Measurements from ENCODE around the gene SF3A1. TPM values are rescaled to one million over a fixed set of nuclear protein-coding genes. Genes with fewer than 3 reads are reported as not detected.

SF3A1 gene
- total and polyA plus RNA-seq, 2 donors (not counting 3 experiments of a cell fraction or from before 2014, with no cell fraction given): 60.2 to 187 TPM

GRCh38 chr22:30386608-30386959 is 29.9 kb upstream of the SF3A1 start:
- Histone ChIP-seq H4K20me1 (replicated peaks; ENCODE audit: control insufficient read depth, extremely low read depth, insufficient read depth, low read length) (no peaks in the 10 kb centered on the region), H3K9me3 (replicated peaks; ENCODE audit: control insufficient read depth, insufficient read depth, low read length) (no peaks in the 10 kb centered on the region), H3K27me3 (ENCODE audit: control insufficient read depth in 2 of 2, insufficient read depth in 2 of 2, low read length in 2 of 2) (no peaks in the 10 kb centered on the region), H3K79me2 (ENCODE audit: control insufficient read depth, insufficient read depth, low read length) (no peaks in the 10 kb centered on the region), H3K9me1 (replicated peaks; ENCODE audit: control insufficient read depth, extremely low read depth, insufficient read depth, low read length) (no peaks in the 10 kb centered on the region), H3K4me3 (replicated peaks in 1 of 3; ENCODE audit: insufficient read depth in 1 of 3, low read depth in 1 of 3, low read length in 3 of 3) (peak overlapping the region; percentile 36 to 70 (median 43)), H3K27ac (ENCODE audit: insufficient read depth, low read depth, low read length) (peak overlapping the region; percentile 20), H3K9ac (replicated peaks; ENCODE audit: extremely low read depth, insufficient read depth, low read length) (peak overlapping the region; percentile 20), H3K4me2 (ENCODE audit: insufficient read depth, low read length) (peak overlapping the region; percentile 52), H2AFZ (ENCODE audit: low read depth, low read length) (peak overlapping the region; percentile 68), H3K36me3 (ENCODE audit: control insufficient read depth in 2 of 2, extremely low read depth in 1 of 2, insufficient read depth in 2 of 2, low read length in 2 of 2) (peaks cover 0 to 5% of the 10 kb centered on the region in 2 experiments), H3K4me1 (ENCODE audit: control insufficient read depth, extremely low read depth, insufficient read depth, low read length) (peaks cover 14% of the 10 kb centered on the region)
- TF ChIP-seq POLR2A (IDR thresholded peaks at IDR 0.05; ENCODE audit: low read depth, low read length) (no peak), MYC (IDR thresholded peaks at IDR 0.05; ENCODE audit: low read depth, low read length) (no peak), MAX (IDR thresholded peaks at IDR 0.05; ENCODE audit: insufficient read depth, insufficient read length) (no peak), POLR2AphosphoS5 (IDR thresholded peaks at IDR 0.05; ENCODE audit: insufficient read depth, low read depth, low read length) (no peak), FOS (IDR thresholded peaks at IDR 0.05; ENCODE audit: borderline replicate concordance, insufficient read depth, low read length) (no peak), JUN (IDR thresholded peaks at IDR 0.05; ENCODE audit: borderline replicate concordance, insufficient read depth, insufficient read length, low read depth) (no peak), GATA2 (IDR thresholded peaks at IDR 0.05; ENCODE audit: insufficient read depth, insufficient read length, low read depth, low read length) (no peak), EZH2 (IDR thresholded peaks at IDR 0.05; ENCODE audit: borderline replicate concordance, low read depth, low read length, severe bottlenecking) (no peak), CTCF (IDR thresholded peaks at IDR 0.05; ENCODE audit: extremely low read depth in 1 of 2, insufficient read depth in 1 of 2, low read depth in 1 of 2, low read length in 2 of 2) (no peak)
- intact Hi-C loops (cut with micrococcal nuclease): loop anchor here (2.0 kb wide), 1 partner anchor 278 kb away; no protein-coding TSS in a partner anchor
- BruUV-seq (replicated peaks): no TSS peak
- FAIRE-seq (no peak), DNase-seq (ENCODE audit: low read depth, low spot score) (no peak)
- dilution Hi-C loops (cut with MboI; ENCODE audit: extremely low pct_ligation_motif_present, low sequenced_read_pairs): no loop called here
- POLR2A ChIA-PET: no interaction called here
- CTCF ChIA-PET: interaction anchor here (0.6 to 3.5 kb wide), 17 partner anchors 11 to 435 kb away, joined by 3 to 133 read pairs (median 8); partner anchors contain the start of genes CASTOR1, CCDC157, MTFP1 and SEC14L2
